Endodermal cell (in vitro differentiated cells): Measurements from ENCODE around the gene CAMTA1. TPM values are rescaled to one million over a fixed set of nuclear protein-coding genes. Genes with fewer than 3 reads are reported as not detected.

ENCODE experiments used
- DNase-seq: peaks from one replicate; pipeline ENCODE4 v3.0.0-alpha.2; 2017
- H3K27ac ChIP-seq: 2 replicates; pipeline ENCODE4 v1.5.1; 2013; ENCODE audit warnings: mild to moderate bottlenecking, low read depth, low read length, moderate library complexity
- H3K27me3 ChIP-seq: 2 replicates; pipeline ENCODE4 v1.6.1; 2013; ENCODE audit warnings: mild to moderate bottlenecking, low read length, moderate library complexity; ENCODE audit not compliant: insufficient read depth, control insufficient read depth, poor library complexity, severe bottlenecking
- H3K36me3 ChIP-seq: 2 replicates; pipeline ENCODE4 v1.7.0; 2013; ENCODE audit warnings: mild to moderate bottlenecking, low read length, moderate library complexity; ENCODE audit not compliant: control insufficient read depth, insufficient read depth
- H3K4me1 ChIP-seq: one replicate; pipeline ENCODE4 v1.7.0; 2013; ENCODE audit warnings: low read length; ENCODE audit not compliant: control insufficient read depth, insufficient read depth
- H3K4me3 ChIP-seq: 2 replicates; pipeline ENCODE4 v1.5.1; 2013; ENCODE audit warnings: mild to moderate bottlenecking, low read length, moderate library complexity
- H3K9ac ChIP-seq: 2 replicates; pipeline ENCODE4 v1.6.1; 2013; ENCODE audit warnings: mild to moderate bottlenecking, low read length, moderate library complexity; ENCODE audit not compliant: poor library complexity, severe bottlenecking; ENCODE audit errors: extremely low read depth
- H3K9me3 ChIP-seq: 2 replicates; pipeline ENCODE4 v1.6.1; 2013; ENCODE audit warnings: mild to moderate bottlenecking, low read length, moderate library complexity; ENCODE audit not compliant: control insufficient read depth
- H3K27ac Mint-ChIP-seq: 2 replicates; pipeline ENCODE4 v1.8.0; 2020; ENCODE audit warnings: mixed read lengths
- H3K27me3 Mint-ChIP-seq: 2 replicates; pipeline ENCODE4 v1.8.0; 2021; ENCODE audit warnings: mild to moderate bottlenecking, mixed read lengths; ENCODE audit not compliant: insufficient read depth
- H3K36me3 Mint-ChIP-seq: 2 replicates; pipeline ENCODE4 v1.8.0; 2020; ENCODE audit warnings: low read depth, mixed read lengths
- H3K4me1 Mint-ChIP-seq: 2 replicates; pipeline ENCODE4 v1.8.0; 2020; ENCODE audit warnings: mixed read lengths
- H3K4me3 Mint-ChIP-seq: 2 replicates; pipeline ENCODE4 v1.8.0; 2020; ENCODE audit warnings: mild to moderate bottlenecking, moderate library complexity, mixed read lengths
- H3K9me3 Mint-ChIP-seq: 2 replicates; pipeline ENCODE4 v1.8.0; 2020; ENCODE audit warnings: mild to moderate bottlenecking, mixed read lengths
- WGBS, 2 experiments: methylation state at CpG; one replicate each; pipeline versions ENCODE4 v1.1.5 to v1.1.7; 2013; ENCODE audit warnings: missing lambda C conversion rate in 2 of 2, mixed read lengths in 1 of 2; ENCODE audit not compliant: insufficient coverage in 1 of 2, insufficient read length in 1 of 2; 5-methylcytosine and 5-hydroxymethylcytosine counted together
- total RNA-seq, 2 donors: library from RNA; stranded (reverse); fragmentation: NEBNext Ultra II Directional in 1 of 2; extraction: Animal tissue kit (Norgen Biotek cat#: 25700) in 1 of 2; gene quantifications; 2 replicates in 1 of 2; 3 replicates in 1 of 2; pipeline ENCODE4 v1.2.1, GENCODE V29; 2021
- TF ChIP-seq, protein P1 (sequence below): fragments of 200-600 bp; sonication (generic); conservative IDR thresholded peaks from 2 replicates; pipeline ENCODE4 v1.5.0; 2021; ENCODE audit warnings: antibody characterized with exemption, mild to moderate bottlenecking

CAMTA1 gene
- total RNA-seq, 2 donors from 2014 or later, result 123 to 137 TPM

DNA sequence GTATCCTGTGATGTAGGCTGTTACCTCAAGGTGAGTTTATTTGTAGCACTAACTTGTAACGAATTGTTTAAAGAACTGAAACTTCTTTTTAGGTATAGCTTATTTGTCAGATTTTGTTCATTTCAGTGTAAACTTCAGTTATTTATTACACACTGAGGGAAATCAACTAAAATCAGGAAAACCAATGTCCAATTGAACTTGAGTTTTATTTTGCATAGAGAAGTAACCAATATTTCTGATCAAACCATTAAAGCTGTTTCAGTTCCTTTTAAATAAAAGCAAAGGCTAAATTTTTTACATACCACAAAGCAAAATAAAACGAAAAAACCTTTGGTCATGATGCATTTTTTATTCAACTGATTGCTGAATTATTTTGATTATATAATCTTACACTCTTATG lies 103.6 kb downstream of the CAMTA1 start:
- WGBS, 2 experiments, result 97 to 100% methylated on average over 1 of the region's 2 CpGs
- no peaks in the 10 kb centered on the region for H3K9me3 ChIP-seq
- H3K9me3 Mint-ChIP-seq, result no peaks in the 10 kb centered on the region
- no peak overlapping the region for H3K9ac ChIP-seq
- H3K4me1 Mint-ChIP-seq, result peaks cover 45% of the 10 kb centered on the region
- H3K27ac Mint-ChIP-seq, result no peak overlapping the region
- no peak for DNase-seq
- no peaks in the 10 kb centered on the region for H3K36me3 ChIP-seq
- peaks cover 13% of the 10 kb centered on the region for H3K4me1 ChIP-seq
- no peaks in the 10 kb centered on the region for H3K27me3 Mint-ChIP-seq
- H3K4me3 ChIP-seq, result no peak overlapping the region
- TF ChIP-seq, protein P1, sequence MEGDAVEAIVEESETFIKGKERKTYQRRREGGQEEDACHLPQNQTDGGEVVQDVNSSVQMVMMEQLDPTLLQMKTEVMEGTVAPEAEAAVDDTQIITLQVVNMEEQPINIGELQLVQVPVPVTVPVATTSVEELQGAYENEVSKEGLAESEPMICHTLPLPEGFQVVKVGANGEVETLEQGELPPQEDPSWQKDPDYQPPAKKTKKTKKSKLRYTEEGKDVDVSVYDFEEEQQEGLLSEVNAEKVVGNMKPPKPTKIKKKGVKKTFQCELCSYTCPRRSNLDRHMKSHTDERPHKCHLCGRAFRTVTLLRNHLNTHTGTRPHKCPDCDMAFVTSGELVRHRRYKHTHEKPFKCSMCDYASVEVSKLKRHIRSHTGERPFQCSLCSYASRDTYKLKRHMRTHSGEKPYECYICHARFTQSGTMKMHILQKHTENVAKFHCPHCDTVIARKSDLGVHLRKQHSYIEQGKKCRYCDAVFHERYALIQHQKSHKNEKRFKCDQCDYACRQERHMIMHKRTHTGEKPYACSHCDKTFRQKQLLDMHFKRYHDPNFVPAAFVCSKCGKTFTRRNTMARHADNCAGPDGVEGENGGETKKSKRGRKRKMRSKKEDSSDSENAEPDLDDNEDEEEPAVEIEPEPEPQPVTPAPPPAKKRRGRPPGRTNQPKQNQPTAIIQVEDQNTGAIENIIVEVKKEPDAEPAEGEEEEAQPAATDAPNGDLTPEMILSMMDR, result no peak
- no peak overlapping the region for H3K4me3 Mint-ChIP-seq
- H3K27ac ChIP-seq, result no peak overlapping the region
- no peaks in the 10 kb centered on the region for H3K27me3 ChIP-seq
- peaks cover 12% of the 10 kb centered on the region for H3K36me3 Mint-ChIP-seq

DNA sequence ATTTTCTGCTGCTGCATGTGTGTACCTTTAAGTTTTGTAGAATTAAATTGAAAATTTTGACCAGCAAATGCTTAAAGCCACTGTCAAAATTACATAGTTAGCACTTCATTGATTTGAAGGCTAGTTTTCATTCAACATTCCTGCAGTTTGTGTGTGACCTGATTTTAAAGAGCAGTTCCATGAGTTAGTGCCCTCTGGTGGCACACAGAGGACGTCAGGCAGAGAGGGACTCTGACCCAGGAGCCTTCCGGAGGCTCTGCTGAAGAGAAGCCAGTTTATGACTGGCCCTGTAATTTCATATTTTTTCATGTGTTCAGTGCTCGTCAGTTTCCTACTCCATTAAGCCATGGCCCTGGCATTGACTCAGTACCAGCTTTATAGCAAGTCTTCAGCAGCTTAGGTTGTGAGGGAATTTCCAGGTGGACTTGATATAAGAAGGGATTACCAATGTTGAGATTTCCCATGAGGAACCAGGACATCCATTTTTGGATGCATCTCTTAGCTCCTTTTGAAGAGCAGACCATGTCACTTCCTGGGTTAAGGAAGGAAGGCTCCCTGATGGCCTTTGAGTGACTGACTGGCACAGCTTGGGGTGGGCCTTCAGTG lies 104.7 kb downstream of the CAMTA1 start:
- no peak overlapping the region for H3K27ac ChIP-seq
- no peaks in the 10 kb centered on the region for H3K9me3 ChIP-seq
- WGBS, 2 experiments, result 50% methylated on average over 3 of the region's 3 CpGs
- Mint-ChIP-seq H3K27ac (no peak overlapping the region), H3K9me3 (no peaks in the 10 kb centered on the region), H3K36me3 (peaks cover 12% of the 10 kb centered on the region), H3K27me3 (no peaks in the 10 kb centered on the region), H3K4me1 (peaks cover 40% of the 10 kb centered on the region), H3K4me3 (no peak overlapping the region)
- DNase-seq, result peak; percentile 84
- no peak overlapping the region for H3K9ac ChIP-seq
- no peaks in the 10 kb centered on the region for H3K27me3 ChIP-seq
- TF ChIP-seq, protein P1, result peak; percentile 93
- H3K4me3 ChIP-seq, result no peak overlapping the region
- no peaks in the 10 kb centered on the region for H3K36me3 ChIP-seq
- peaks cover 11% of the 10 kb centered on the region for H3K4me1 ChIP-seq

DNA sequence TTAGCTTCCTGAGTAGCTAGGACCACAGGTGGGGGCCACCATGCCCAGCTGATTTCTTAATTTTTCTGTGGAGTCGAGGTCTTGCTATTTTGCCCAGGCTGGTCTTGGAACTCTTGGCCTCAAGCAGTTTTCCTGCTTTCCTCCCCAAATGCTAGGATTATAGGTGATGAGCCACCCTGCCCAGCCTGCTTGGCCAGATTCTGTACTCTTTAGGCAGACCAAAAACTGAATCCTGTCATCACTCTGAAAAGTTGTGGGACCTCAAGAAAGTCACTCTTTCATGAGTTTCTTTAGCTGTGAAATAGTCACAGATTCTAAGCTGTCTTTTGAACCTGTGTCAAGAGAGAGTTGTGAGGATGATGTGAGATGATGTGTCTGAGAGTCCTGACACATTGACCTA lies 105.4 kb downstream of the CAMTA1 start:
- no peak for DNase-seq
- Histone ChIP-seq H3K4me3 (no peak overlapping the region), H3K9ac (no peak overlapping the region), H3K9me3 (no peaks in the 10 kb centered on the region), H3K36me3 (no peaks in the 10 kb centered on the region), H3K27ac (no peak overlapping the region), H3K4me1 (peaks cover 11% of the 10 kb centered on the region), H3K27me3 (no peaks in the 10 kb centered on the region)
- no peaks in the 10 kb centered on the region for H3K27me3 Mint-ChIP-seq
- no peak overlapping the region for H3K4me3 Mint-ChIP-seq
- H3K4me1 Mint-ChIP-seq, result peaks cover 35% of the 10 kb centered on the region
- H3K36me3 Mint-ChIP-seq, result peaks cover 12% of the 10 kb centered on the region
- no peaks in the 10 kb centered on the region for H3K9me3 Mint-ChIP-seq
- TF ChIP-seq, protein P1, result no peak
- WGBS, 2 experiments, result 84 to 92% methylated on average over 1 of the region's 1 CpG
- H3K27ac Mint-ChIP-seq, result no peak overlapping the region
